Activated CD4-positive, CD25-positive, alpha-beta regulatory T cell treated with anti-CD3 and anti-CD28 coated beads, Interleukin-2, amount 50 U/mL, for 24 hours (primary cell): ENCODE results near the gene PNRC2.
"Not testable (repeated sequence)": the region's sequence is repeated elsewhere in the genome, so short reads cannot be mapped to it uniquely, and the experiment has no call there.

Experiments used
- ATAC-seq, 2 donors: fragments of 150-1000 bp; cut with Tn5 transposase; one replicate each; pipeline ENCODE4 v1.10.0; 2021; ENCODE audit warnings: mild to moderate bottlenecking in 1 of 2, moderate library complexity in 1 of 2

PNRC2 gene

GRCh38 chr1:23992011-23992410 lies 32.4 kb downstream of the PNRC2 start:
- ATAC-seq, result not testable (repeated sequence)

GRCh38 chr1:23995431-23995837 lies 35.8 kb downstream of the PNRC2 start:
- ATAC-seq, result no peak

GRCh38 chr1:23996700-23997229 lies 37.1 kb downstream of the PNRC2 start:
- no peak for ATAC-seq

DNA sequence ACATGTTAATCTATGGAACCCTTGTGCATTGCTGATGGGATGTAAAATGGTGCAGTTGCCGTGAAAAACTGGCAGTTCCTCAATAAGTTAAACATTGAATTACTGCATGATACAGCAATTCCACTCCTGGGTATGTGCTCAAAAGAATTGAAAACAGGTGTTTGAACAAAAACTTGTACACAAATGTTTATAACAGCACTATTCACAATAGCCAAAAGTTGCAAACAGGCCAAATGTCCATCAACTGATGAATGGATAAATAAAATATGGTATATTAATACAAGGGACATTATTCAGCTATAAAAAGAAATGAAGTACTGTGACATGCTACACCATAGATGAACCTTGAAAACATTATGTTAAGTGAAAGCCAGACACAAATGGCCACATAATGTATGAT lies 38.2 kb downstream of the PNRC2 start:
- ATAC-seq, result no peak

DNA sequence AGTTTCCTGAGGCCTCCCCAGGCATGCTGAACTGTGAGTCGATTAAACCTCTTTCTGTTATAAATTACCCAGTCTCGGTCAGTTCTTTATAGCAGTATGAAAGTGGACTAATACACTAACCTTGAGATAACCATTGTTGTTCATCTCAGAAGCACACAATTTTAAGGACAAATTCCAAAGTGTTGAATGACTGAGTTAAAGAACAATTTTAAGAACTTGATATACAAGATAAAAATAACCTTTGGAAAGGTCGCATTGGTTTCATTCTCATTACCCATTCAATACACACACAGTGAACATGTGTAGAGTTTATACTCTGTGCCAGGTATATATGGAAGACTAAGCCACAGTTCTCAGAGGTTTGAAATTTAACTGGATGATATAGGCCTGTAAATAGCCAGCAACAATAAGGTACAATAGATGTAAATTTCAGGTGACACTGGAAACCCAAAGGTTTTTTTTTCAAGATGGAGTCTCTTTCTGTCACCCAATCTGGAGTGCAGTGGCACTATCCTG lies 39.6 kb downstream of the PNRC2 start:
- ATAC-seq, result no peak

- no peak for ATAC-seq
Measured at GRCh38 chr1:24002695-24003094, 43.1 kb downstream of the PNRC2 start.

DNA sequence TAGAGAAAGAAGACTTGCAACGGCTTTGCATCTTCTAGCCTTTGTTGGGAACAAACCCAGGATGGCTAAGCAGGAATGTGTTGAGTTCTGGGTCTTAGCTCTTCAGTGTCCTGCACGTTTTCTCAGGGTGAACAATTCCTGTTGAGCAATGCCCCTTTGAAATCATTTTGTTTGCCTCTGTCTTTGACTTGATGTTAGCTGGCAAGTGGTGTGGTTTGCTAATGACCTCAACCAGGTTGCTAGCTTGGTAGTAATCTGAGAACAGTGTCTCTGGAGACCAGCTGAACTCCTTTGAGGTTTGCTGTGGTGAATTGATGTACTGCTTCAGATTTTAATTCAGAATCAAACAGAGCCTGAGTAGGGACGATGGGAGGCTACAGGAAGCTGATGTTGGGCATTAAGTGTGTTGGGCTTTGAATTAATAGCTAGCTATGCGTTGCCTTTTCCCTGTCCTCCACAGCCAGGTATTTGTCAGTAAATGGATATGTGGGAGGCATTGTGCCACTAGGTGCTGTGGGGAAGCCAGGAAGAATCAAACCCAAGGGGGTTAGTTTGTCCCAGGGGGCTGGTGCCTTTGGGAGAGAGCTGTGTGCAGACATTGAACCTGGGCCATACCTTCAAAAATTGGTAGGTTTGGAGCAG lies 43.8 kb downstream of the PNRC2 start:
- ATAC-seq, result no peak

DNA sequence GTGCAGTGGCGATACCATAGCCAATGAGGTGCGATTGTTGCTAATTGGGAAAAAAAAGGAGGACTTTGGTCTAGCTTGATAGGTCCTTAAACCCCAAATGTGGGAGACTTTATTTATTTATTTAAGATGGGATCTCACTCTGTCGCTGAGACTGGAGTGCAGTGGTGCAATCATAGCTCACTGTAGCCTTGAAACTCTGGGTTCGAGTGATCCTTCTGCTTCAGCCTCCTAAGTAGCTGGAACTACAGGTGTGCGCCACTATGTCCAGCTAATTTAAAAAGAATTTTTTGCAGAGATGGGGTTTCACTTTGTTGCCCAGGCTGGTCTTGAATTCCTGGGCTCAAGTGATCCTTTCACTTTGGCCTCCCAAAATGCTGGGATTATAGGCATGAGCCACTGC lies 44.5 kb downstream of the PNRC2 start:
- no peak for ATAC-seq

GRCh38 chr1:24005163-24005562 lies 45.5 kb downstream of the PNRC2 start:
- no peak for ATAC-seq

- no peak for ATAC-seq
Measured at GRCh38 chr1:24007079-24007478, 47.5 kb downstream of the PNRC2 start.

DNA sequence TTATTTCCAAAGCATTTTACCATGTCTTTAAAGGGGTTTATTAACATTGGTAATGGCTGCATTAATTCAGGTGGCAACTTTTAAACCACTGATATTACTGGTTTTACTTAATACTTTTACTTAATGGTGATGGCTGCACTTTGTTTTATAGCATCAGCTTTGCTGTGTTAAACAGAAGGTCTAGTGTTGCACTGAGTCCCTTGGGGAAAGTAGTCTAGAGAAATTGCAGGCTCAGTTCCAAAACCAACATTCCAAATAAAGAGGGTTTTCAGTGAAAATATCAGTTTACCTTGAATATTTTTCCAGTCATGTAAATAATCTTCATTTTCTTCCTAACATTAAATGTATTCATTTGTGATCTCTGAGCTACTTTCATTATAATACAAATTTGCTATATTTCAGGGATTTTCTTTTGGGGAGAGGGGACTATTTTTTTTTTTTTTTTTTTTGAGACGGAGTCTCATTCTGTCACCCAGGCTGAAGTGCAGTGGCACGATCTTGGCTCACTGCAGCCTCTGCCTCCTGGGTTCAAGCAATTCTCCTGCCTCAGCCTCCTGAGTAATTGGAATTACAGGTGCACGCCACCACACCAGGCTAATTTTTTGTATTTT lies 49.1 kb downstream of the PNRC2 start:
- not testable (repeated sequence) for ATAC-seq

- no peak for ATAC-seq
Measured at GRCh38 chr1:24009406-24009805, 49.8 kb downstream of the PNRC2 start.

DNA sequence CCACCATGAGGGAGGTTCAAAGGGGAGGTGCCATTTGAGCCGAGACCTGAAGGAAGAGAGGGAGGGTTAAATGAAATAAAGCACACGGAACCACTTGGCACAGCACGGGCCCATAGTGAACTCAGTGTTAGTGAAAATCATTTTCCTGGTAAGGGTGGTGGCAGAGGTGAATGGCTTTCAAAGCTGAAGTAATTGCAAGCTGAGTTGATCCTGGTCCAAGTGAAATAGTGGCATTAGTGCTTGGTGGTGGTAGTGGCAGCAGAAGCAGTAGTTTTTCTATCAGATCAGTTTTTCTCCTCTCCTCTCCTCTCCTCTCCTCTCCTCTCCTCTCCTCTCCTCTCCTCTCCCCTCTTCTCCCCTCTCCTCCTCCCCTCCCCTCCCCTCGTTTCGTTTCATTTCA lies 51.0 kb downstream of the PNRC2 start:
- ATAC-seq, result no peak

DNA sequence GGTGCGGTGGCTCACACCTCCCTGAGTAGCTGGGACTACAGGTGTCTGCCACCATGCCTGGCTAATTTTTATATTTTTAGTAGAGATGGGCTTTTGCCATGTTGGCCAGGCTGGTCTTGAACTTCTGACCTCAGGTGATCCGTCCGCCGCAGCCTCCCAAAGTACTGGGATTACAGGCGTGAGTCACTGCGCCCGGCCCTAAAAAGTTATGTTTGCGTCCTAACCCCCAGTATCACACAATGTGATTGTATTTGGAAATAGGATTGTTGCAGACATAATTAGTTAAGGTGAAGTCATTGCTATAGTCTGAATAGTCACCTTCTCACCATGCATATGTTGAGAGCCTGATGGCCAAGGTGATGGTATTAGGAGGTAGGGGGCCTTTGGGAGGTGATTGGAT lies 53.2 kb downstream of the PNRC2 start:
- not testable (repeated sequence) for ATAC-seq
